IMR-90 (cell line): ENCODE data around the gene DNAH9. TPM values are rescaled to one million over a fixed set of nuclear protein-coding genes. Genes with fewer than 3 reads are reported as not detected.

Experiments
- ATAC-seq: fragments of 200-7000 bp; cut with Tn5 transposase; 2 replicates; pipeline ENCODE4 v1.9.1; 2020; ENCODE audit warnings: low read depth, mild to moderate bottlenecking, moderate library complexity
- BruUV-seq: library from RNA; stranded (reverse); fragments of 400-500 nt; replicated peaks from 2 replicates; lab custom pipeline; 2021; lab: Mats Ljungman, UMichigan
- CTCF ChIA-PET: fragments of 300-600 bp; formaldehyde crosslinking; extraction: SDS; loops from one replicate; lab custom pipeline; 2021; ENCODE audit warnings: antibody characterized with exemption; lab: Yijun Ruan, JAX
- POLR2A ChIA-PET: fragments of 300-600 bp; sonication (Branson Sonifier 250); formaldehyde crosslinking; loops from one replicate; lab custom pipeline; 2022; ENCODE audit warnings: antibody characterized with exemption; ENCODE audit not compliant: unreplicated experiment; lab: Charles Lee
- DNase-seq: peaks from one replicate; pipeline ENCODE4 v3.0.0; 2013
- H2AFZ ChIP-seq: replicated peaks from 2 replicates; pipeline ENCODE3; 2013; ENCODE audit warnings: low read length, mild to moderate bottlenecking; ENCODE audit not compliant: poor library complexity
- H2AK5ac ChIP-seq: 2 replicates; pipeline ENCODE4 v1.6.1; 2013; ENCODE audit warnings: low read depth, low read length, inconsistent platforms
- H2AK9ac ChIP-seq: replicated peaks from 2 replicates; pipeline ENCODE3; 2013; ENCODE audit warnings: mild to moderate bottlenecking, low read depth, low read length, moderate library complexity; ENCODE audit not compliant: poor library complexity
- H2BK120ac ChIP-seq: 2 replicates; pipeline ENCODE4 v1.6.1; 2013; ENCODE audit warnings: low read depth, low read length, inconsistent platforms
- H2BK15ac ChIP-seq: 3 replicates; pipeline ENCODE4 v1.6.1; 2013; ENCODE audit warnings: low read depth, low read length, inconsistent platforms
- H2BK20ac ChIP-seq: 2 replicates; pipeline ENCODE4 v1.6.1; 2013; ENCODE audit warnings: low read depth, mild to moderate bottlenecking, inconsistent platforms, low read length, moderate library complexity
- H2BK5ac ChIP-seq: 2 replicates; pipeline ENCODE4 v1.6.1; 2013; ENCODE audit warnings: mild to moderate bottlenecking, low read depth, low read length, inconsistent platforms; ENCODE audit not compliant: poor library complexity, severe bottlenecking
- H3K14ac ChIP-seq: replicated peaks from 2 replicates; pipeline ENCODE4 v1.6.1; 2013; ENCODE audit warnings: low read depth, low read length, inconsistent platforms
- H3K18ac ChIP-seq: 2 replicates; pipeline ENCODE4 v1.6.1; 2013; ENCODE audit warnings: low read depth, low read length, control low read depth
- H3K23ac ChIP-seq: 2 replicates; pipeline ENCODE4 v1.6.1; 2013; ENCODE audit warnings: low read depth, low read length, inconsistent platforms
- H3K27ac ChIP-seq: 2 replicates; pipeline ENCODE4 v1.5.1; 2013; ENCODE audit warnings: mild to moderate bottlenecking, control low read depth, low read length; ENCODE audit not compliant: insufficient read depth
- H3K27me3 ChIP-seq: 2 replicates; pipeline ENCODE4 v1.6.1; 2013; ENCODE audit warnings: low read length; ENCODE audit not compliant: control insufficient read depth, insufficient read depth
- H3K36me3 ChIP-seq: 2 replicates; pipeline ENCODE4 v1.6.1; 2013; ENCODE audit warnings: low read length, mixed read lengths; ENCODE audit not compliant: control insufficient read depth, insufficient read depth
- H3K4ac ChIP-seq: 2 replicates; pipeline ENCODE4 v1.6.1; 2013; ENCODE audit warnings: low read depth, low read length, inconsistent platforms
- H3K4me1 ChIP-seq: 2 replicates; pipeline ENCODE4 v1.6.1; 2013; ENCODE audit warnings: low read length, mixed read lengths; ENCODE audit not compliant: control insufficient read depth, insufficient read depth
- H3K4me2 ChIP-seq: 2 replicates; pipeline ENCODE4 v1.6.1; 2013; ENCODE audit warnings: low read depth, mild to moderate bottlenecking, control low read depth, low read length, moderate library complexity
- H3K4me3 ChIP-seq: 2 replicates; pipeline ENCODE4 v1.5.1; 2013; ENCODE audit warnings: low read depth, mild to moderate bottlenecking, control low read depth, low read length, moderate library complexity; ENCODE audit not compliant: insufficient read depth
- H3K56ac ChIP-seq: 2 replicates; pipeline ENCODE4 v1.6.1; 2013; ENCODE audit warnings: low read length, inconsistent platforms; ENCODE audit not compliant: insufficient read depth; ENCODE audit errors: extremely low read depth
- H3K79me1 ChIP-seq, 2 experiments: 2 replicates each; pipeline ENCODE4 v1.6.1; 2013; ENCODE audit warnings: low read length in 2 of 2, inconsistent platforms in 1 of 2, low read depth in 1 of 2
- H3K9ac ChIP-seq: 2 replicates; pipeline ENCODE4 v1.6.1; 2013; ENCODE audit warnings: low read depth, low read length, control low read depth
- H3K9me1 ChIP-seq: 2 replicates; pipeline ENCODE4 v1.6.1; 2013; ENCODE audit warnings: low read length, inconsistent platforms; ENCODE audit not compliant: insufficient read depth
- H3K9me3 ChIP-seq: 2 replicates; pipeline ENCODE4 v1.6.1; 2013; ENCODE audit warnings: low read length; ENCODE audit not compliant: control insufficient read depth, insufficient read depth
- H4K20me1 ChIP-seq: 2 replicates; pipeline ENCODE4 v1.6.1; 2013; ENCODE audit warnings: low read length, inconsistent platforms; ENCODE audit not compliant: insufficient read depth
- H4K5ac ChIP-seq: 2 replicates; pipeline ENCODE4 v1.6.1; 2013; ENCODE audit warnings: mild to moderate bottlenecking, low read depth, low read length, control low read depth
- H4K8ac ChIP-seq, 2 experiments: 2 replicates each; pipeline ENCODE4 v1.6.1; 2013; ENCODE audit warnings: low read depth in 2 of 2, low read length in 2 of 2, control low read depth in 1 of 2, inconsistent platforms in 1 of 2
- H4K91ac ChIP-seq: 2 replicates; pipeline ENCODE4 v1.6.1; 2013; ENCODE audit warnings: low read depth, low read length, inconsistent platforms; ENCODE audit not compliant: insufficient read depth
- BHLHE40 ChIP-seq: fragments of 150-350 bp; IDR thresholded peaks from 2 replicates; pipeline ENCODE4 v1.6.1; 2016; ENCODE audit warnings: mild to moderate bottlenecking, low read depth, low read length
- CEBPB ChIP-seq: IDR thresholded peaks from 2 replicates; pipeline ENCODE4 v1.6.1; 2012; ENCODE audit warnings: low read depth, low read length, improper control_type of control experiment
- CHD1 ChIP-seq: IDR thresholded peaks from 2 replicates; pipeline ENCODE4 v1.6.1; 2012; ENCODE audit warnings: low read depth, low read length, improper control_type of control experiment
- CTCF ChIP-seq: conservative IDR thresholded peaks from 2 replicates; pipeline ENCODE4 v1.5.1; 2012; ENCODE audit warnings: mild to moderate bottlenecking, low read depth, low read length, improper control_type of control experiment
- ELK1 ChIP-seq: fragments of 150-350 bp; IDR thresholded peaks from 2 replicates; pipeline ENCODE4 v1.6.1; 2016; ENCODE audit warnings: low read depth, mild to moderate bottlenecking, low read length, moderate library complexity, borderline replicate concordance
- FOS ChIP-seq: fragments of 150-350 bp; IDR thresholded peaks from 2 replicates; pipeline ENCODE4 v1.6.1; 2016; ENCODE audit warnings: low read depth, low read length
- MAFK ChIP-seq: IDR thresholded peaks from 2 replicates; pipeline ENCODE4 v1.6.1; 2012; ENCODE audit warnings: low read depth, low read length, improper control_type of control experiment
- MAZ ChIP-seq: IDR thresholded peaks from 2 replicates; pipeline ENCODE4 v1.6.1; 2012; ENCODE audit warnings: low read depth, mild to moderate bottlenecking, low read length, improper control_type of control experiment, moderate library complexity, borderline replicate concordance
- MXI1 ChIP-seq: IDR thresholded peaks from 2 replicates; pipeline ENCODE4 v1.6.1; 2012; ENCODE audit warnings: low read depth, mild to moderate bottlenecking, low read length, moderate library complexity, borderline replicate concordance
- NFE2L2 ChIP-seq: fragments of 150-350 bp; IDR thresholded peaks from 2 replicates; pipeline ENCODE4 v1.6.1; 2016; ENCODE audit warnings: low read depth, mild to moderate bottlenecking, low read length
- POLR2A ChIP-seq: IDR thresholded peaks from 2 replicates; pipeline ENCODE4 v1.6.1; 2012; ENCODE audit warnings: mild to moderate bottlenecking, low read depth, low read length
- RAD21 ChIP-seq: IDR thresholded peaks from 2 replicates; pipeline ENCODE4 v1.6.1; 2012; ENCODE audit warnings: low read length, improper control_type of control experiment
- RCOR1 ChIP-seq: IDR thresholded peaks from 2 replicates; pipeline ENCODE4 v1.6.1; 2012; ENCODE audit warnings: mild to moderate bottlenecking, low read length, improper control_type of control experiment; ENCODE audit not compliant: insufficient replicate concordance
- RFX5 ChIP-seq: IDR thresholded peaks from 2 replicates; pipeline ENCODE4 v1.8.0; 2012; ENCODE audit warnings: low read depth, mild to moderate bottlenecking, low read length, moderate library complexity
- SMC3 ChIP-seq: fragments of 150-350 bp; IDR thresholded peaks from 2 replicates; pipeline ENCODE4 v1.6.1; 2016; ENCODE audit warnings: low read depth, mild to moderate bottlenecking, antibody characterized with exemption, low read length, moderate library complexity
- USF2 ChIP-seq: fragments of 150-350 bp; IDR thresholded peaks from 2 replicates; pipeline ENCODE4 v1.6.1; 2017; ENCODE audit warnings: mild to moderate bottlenecking, antibody characterized with exemption, low read length, low read depth
- WGBS, 2 experiments: methylation state at CpG; one replicate each; pipeline versions ENCODE4 v1.1.5 to v1.1.7; 2013; ENCODE audit warnings: missing lambda C conversion rate in 2 of 2; ENCODE audit not compliant: insufficient read length in 1 of 2; ENCODE audit errors: extremely low coverage in 2 of 2; 5-methylcytosine and 5-hydroxymethylcytosine counted together
- dilution Hi-C: fragments of 300-500 bp; cut with HindIII; formaldehyde crosslinking; loops from one replicate; pipeline ENCODE4 v1.14.3; 2018; ENCODE audit warnings: low sequenced_read_pairs; ENCODE audit not compliant: unreplicated experiment
- in situ Hi-C: fragments of 300-500 bp; cut with MboI; formaldehyde crosslinking; loops from 3 replicates; pipeline ENCODE4 v1.14.3; 2019; ENCODE audit warnings: low sequenced_read_pairs, inconsistent platforms, mixed read lengths
- intact Hi-C: fragments of 100-400 bp; cut with micrococcal nuclease; formaldehyde crosslinking; loops from 2 replicates; pipeline ENCODE4 v1.10.0; 2022
- polyA plus RNA-seq, 3 experiments: library from polyadenylated mRNA; depleted of rRNA; stranded (reverse); fragments of >200 nt; gene quantifications; 2 replicates each; pipeline ENCODE4 v1.2.3, GENCODE V29; 2012; ENCODE audit warnings: low replicate concordance in 1 of 3
- total RNA-seq: library from RNA; depleted of rRNA; stranded (reverse); fragments of >200 nt; gene quantifications from 2 replicates; pipeline ENCODE4 v1.2.3, GENCODE V29; 2012

The DNAH9 gene
- total and polyA plus RNA-seq, 2 of the 4 experiments (the other 2 are of a cell fraction) = not detected

GRCh38 chr17:11668618-11669017 is 70.3 kb downstream of the DNAH9 start:
- H3K4me2 ChIP-seq = no peak overlapping the region
- BruUV-seq = no TSS peak
- H2AK9ac ChIP-seq = no peak overlapping the region
- H3K79me1 ChIP-seq = no peaks in the 10 kb centered on the region
- H4K91ac ChIP-seq = no peak overlapping the region
- DNase-seq (no peak), ATAC-seq (no peak)
- TF ChIP-seq RCOR1 (no peak), POLR2A (no peak), ELK1 (no peak), CHD1 (no peak), RAD21 (no peak), BHLHE40 (no peak), SMC3 (no peak), RFX5 (no peak), USF2 (no peak), FOS (no peak), NFE2L2 (no peak), MAZ (no peak), MXI1 (no peak), MAFK (no peak), CEBPB (no peak), CTCF (no peak)
- no peak overlapping the region for H3K9ac ChIP-seq
- in situ Hi-C loops (no loop called here), intact Hi-C loops (no loop called here), dilution Hi-C loops (no loop called here)
- ChIA-PET CTCF (no interaction called here), POLR2A (no interaction called here)
- peaks cover 35% of the 10 kb centered on the region for H3K9me3 ChIP-seq
- H3K14ac ChIP-seq = no peak overlapping the region
- H3K4ac ChIP-seq = no peak overlapping the region
- no peak overlapping the region for H2AFZ ChIP-seq
- no peak overlapping the region for H2AK5ac ChIP-seq
- no peaks in the 10 kb centered on the region for H3K9me1 ChIP-seq
- H3K56ac ChIP-seq = no peak overlapping the region
- H2BK5ac ChIP-seq = no peak overlapping the region
- no peak overlapping the region for H3K4me3 ChIP-seq
- no peak overlapping the region for H3K27ac ChIP-seq
- no peaks in the 10 kb centered on the region for H3K4me1 ChIP-seq
- no peak overlapping the region for H3K23ac ChIP-seq
- no peak overlapping the region for H3K18ac ChIP-seq
- no peak overlapping the region for H4K8ac ChIP-seq
- H2BK15ac ChIP-seq = no peak overlapping the region
- H2BK120ac ChIP-seq = no peak overlapping the region
- H4K20me1 ChIP-seq = no peaks in the 10 kb centered on the region
- H4K5ac ChIP-seq = no peak overlapping the region
- H2BK20ac ChIP-seq = no peak overlapping the region
- no peaks in the 10 kb centered on the region for H3K36me3 ChIP-seq
- H3K27me3 ChIP-seq = no peaks in the 10 kb centered on the region
- WGBS, 2 experiments = no CpG with 5 or more reads among the region's 1 CpG
